ENCODE measurements around the gene SRSF1.
A peak's percentile ranks its signal among the peaks of the same experiment; 100 is the strongest.
"Not testable (repeated sequence)": the region's sequence is repeated elsewhere in the genome, so short reads cannot be mapped to it uniquely, and the experiment has no call there.

SRSF1 gene, protein sequence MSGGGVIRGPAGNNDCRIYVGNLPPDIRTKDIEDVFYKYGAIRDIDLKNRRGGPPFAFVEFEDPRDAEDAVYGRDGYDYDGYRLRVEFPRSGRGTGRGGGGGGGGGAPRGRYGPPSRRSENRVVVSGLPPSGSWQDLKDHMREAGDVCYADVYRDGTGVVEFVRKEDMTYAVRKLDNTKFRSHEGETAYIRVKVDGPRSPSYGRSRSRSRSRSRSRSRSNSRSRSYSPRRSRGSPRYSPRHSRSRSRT

DNA sequence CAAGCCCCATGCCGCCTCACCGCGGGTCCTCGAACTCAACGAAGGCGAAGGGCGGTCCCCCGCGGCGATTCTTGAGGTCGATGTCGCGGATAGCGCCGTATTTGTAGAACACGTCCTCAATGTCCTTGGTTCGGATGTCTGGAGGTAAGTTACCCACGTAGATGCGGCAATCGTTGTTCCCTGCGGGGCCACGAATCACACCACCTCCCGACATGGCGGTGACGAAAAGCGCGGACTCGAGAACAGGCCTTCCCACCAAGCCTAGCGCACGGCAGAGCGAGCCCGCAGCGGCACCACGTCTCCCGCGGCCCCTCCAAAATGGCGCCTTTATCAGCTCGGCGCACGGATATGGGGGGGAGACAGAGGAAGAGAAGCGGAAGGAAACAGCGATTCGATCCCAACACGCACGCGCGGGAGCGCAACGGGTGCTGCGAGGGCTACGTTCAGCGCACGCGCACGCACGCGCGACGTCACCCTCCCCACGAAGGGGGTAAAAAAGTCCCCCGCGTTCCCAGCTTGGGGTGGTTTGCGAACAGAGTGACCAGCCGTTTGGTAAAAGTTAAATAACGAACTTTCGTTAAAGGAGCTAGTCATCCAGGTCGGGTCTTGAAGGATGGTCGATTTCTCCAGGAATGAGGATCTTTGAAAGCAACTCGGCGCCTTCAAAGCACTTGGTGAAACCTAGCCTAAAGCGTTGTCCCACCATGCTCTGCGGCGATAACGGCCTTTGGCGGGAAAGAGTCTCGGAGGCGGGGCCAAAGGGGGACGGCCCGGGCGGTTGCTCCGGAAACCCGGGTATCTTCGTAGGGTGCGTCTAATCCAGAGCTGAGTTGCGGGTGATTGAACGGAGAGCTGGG lies at the start of gene SRSF1:
Gene SRSF1 (minus strand): TSS at position 323 of the 857 bp plus-strand sequence. CDS start 109 bp downstream, at position 214.
- DNase-seq (ENCODE audit: low read depth, low spot score) = peak; percentile 99

DNA sequence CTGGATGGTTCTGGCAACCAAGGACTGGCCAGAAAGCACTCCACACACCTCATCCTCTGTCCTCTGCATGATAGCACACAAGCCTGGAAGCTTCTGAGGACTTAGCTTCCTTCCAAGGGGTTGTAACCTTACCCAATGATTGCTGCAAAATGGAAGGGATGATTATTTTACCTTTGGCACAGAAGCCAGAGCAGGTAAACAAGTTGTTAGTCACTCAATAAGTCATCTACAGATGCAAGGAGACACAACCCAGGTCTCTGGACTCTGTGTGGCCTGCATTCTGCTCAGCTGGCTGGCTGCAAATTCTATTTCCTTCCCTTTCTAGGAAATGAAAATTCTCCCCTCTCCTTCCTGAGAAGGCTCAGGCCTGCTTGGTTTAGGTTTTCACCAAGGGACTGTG lies 49.4 kb upstream of the SRSF1 start:
- DNase-seq (ENCODE audit: low read depth, low spot score) = no peak

DNA sequence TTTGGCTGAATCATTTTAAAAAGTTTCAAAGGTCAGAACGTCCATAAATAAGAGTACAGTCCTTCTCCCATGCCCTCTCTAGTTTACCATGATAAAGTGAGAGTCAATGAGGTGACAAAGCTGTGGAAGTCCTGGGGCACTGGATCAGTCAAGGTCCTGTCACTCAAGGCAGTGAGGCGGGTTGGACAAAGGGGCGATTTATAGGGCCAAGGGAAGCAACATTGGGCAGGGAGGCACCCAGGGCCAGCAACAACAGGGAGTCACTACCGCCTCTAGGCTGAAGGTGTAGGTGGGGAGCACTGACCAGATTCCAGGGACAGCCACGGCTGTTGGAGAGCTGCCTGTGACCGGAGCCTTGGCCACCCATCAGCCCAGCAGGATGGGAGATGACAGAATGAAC lies 47.6 kb upstream of the SRSF1 start:
- no peak for DNase-seq (ENCODE audit: low read depth, low spot score)

DNA sequence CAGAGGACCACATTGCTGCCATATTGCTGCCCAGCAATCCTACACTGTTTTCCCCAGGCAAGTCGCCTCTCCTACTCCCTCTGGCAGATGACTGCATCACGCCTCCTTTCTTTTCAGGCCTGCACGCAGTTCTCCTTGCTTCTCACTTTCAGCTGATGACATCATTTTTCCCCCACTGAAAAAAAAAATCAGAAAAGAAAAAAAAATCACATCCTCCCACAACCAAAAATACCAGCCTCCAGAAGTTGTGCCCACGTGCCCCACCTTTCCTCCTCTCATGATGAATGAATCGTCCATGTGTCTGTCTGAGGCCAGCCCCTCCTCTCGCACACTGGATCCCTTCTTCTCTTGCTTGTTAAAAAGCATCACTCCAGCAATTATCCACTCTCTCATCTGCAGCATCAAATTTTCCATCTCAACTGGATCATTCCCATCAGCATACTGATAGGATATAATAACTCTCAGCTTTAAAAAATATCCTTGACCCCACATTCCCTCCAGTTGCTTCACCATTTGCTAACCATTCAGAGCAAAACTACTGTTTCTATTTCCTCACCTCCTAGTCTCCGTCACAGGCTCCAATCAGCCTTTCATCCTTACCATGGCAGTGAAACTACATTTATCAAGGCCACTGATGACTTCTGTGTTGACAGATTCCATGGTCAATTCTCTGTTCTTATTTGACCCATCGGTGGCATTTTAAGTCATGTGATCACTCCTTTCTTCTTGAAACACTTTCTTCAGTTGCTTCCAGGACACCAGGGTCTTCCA lies 46.1 kb upstream of the SRSF1 start:
- no peak for DNase-seq (ENCODE audit: low read depth, low spot score)

DNA sequence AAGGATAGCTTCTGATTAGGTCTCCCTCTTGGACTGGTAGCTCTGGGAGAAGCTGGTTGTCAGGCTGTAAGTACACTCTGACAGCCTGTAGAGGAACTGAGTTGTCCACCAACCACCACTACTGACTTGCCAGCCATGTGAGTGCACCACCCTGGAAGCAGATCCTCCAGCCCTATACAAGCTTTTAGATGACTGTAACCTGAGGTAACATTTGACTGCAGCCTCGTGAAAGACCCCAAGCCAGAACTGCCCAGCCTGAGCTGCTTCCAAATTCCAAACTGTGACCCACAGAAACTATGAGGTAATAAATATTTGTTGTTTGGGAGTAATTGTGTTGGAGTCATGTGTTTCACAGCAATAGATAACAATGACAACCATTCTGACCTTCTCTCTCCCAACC lies 45.4 kb upstream of the SRSF1 start:
- no peak for DNase-seq (ENCODE audit: low read depth, low spot score)

DNA sequence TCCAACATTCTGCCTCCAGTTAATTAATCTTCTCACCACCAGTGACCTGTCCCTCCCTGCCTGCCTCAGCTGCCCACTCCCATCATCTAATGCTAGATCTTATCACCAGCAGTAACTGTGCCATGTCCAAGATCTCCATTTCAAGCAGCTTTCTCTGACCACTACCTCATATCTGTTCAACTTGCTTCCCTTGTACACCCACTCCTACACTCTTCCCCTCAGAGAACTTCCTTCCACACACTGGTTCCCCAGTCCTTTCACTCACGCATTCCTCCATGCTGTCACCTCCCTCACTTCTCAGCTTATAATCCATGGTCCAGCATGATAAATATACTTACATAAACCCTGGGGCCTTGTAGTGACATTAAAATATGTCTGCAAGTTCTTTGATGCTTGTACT lies 44.4 kb upstream of the SRSF1 start:
- DNase-seq (ENCODE audit: low read depth, low spot score) = no peak

DNA sequence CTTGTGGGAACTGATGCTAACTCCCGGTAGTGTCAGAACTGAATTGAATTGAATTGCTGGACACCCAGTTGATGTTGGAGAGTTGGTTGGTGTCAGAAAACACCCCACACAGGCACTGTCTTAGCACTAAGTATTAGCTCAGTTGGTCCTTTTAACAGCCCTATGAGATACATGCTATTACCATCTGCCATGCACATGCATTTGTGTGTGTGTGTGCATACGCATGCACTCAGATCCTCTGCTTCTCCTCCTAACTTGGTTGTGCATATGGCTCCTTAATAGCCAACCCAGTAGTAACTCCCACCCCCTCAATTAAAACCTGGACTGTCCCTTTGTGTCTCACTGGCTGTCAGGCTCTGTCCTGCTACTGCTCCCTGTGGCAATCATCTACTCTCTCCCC lies 43.9 kb upstream of the SRSF1 start:
- no peak for DNase-seq (ENCODE audit: low read depth, low spot score)

DNA sequence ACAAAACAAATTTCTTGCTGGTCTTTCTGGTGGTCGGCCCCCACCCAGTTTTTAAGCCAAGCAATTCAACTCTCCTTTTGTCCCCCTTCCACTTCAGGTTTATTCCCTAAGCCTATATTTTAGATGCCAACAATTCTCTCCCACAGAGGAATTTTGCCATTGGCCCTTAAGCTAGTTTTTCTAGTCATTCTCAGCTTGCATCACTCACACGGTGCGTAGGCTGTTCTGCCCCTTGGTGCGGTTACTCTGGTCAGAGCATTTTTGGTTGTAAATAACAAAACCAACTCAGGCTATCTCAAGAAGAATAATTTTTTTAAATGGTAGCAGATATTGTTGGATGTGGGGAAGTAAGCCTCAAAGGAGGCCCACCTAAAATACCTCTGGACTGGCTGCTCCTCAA lies 42.5 kb upstream of the SRSF1 start:
- no peak for DNase-seq (ENCODE audit: low read depth, low spot score)

DNA sequence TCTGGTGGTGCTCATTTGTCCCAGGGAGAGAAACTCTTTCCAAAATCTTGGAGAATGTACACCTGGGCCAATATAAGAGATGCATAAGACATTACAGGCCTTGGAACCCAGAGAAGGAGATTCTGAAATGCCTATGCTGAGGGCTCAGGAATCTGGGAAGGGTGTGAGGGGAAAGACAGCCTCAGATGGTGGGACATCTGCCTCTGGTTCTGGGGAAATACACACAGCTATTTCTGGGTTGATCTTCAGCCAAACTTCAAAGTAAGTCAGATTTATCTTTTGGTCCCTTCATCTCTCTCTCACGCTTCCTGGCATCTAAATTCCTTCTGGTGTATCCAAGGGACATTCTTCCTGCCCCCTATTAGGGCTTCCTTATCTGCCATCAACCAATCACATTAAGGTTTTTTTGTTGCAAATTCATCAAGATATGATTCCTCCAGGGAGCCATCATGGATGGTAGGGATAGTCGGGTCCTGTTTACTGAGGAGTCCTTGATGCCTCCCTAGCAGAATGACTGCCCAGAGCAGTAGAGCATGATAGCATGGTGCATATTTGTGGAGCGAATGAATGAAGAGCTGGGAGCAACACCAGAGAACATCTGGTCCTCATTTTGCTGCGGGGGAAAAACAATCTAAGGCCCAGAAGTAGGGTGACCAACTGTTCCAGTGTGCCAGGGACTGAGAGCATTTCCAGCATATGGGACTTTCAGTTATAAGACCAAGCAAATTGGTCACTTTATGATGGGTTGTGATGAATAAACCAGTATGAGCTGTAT lies 40.5 kb upstream of the SRSF1 start:
- DNase-seq (ENCODE audit: low read depth, low spot score) = no peak

DNA sequence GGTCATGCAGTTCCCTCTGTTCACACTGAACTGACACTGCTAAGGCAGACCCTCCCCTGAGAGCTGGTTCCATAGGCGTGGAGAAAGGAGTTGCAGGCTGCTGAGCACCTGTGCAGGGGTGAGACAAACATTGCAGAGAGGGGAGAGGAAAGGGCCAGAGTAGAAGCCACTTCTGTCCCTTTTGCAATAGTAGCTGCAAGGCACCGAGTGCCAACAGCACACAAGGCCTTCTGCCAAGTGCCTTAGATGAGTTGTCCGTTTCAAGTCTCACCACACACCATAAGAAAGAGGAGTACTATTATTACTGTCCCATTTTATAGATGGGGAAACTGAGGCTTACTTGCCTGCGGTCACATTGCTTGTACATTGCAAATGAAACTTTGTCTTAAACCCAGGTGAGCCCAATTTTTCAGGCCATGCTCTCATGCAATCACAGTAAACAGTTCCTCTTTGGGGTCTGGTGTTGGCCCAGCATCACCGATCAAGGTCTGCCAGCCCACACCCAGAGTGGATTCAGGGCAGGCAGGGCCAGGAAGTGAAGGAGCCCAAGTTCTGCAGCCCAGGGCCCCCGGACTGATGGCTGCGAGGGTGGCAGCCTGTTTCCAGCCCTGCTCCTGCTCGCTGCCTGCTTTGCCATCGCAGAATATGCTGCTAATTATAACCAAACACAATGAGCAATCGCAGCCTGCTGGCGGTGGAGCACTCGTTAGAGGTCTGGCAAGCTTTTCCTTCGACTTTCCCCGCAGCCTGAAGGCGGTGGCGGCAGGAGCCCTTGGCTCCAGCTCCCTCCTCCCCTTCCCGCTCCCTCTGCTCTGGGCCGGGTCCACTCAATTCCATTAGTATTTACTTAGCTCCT lies 39.4 kb upstream of the SRSF1 start:
- peak; percentile 40 for DNase-seq (ENCODE audit: low read depth, low spot score)

DNA sequence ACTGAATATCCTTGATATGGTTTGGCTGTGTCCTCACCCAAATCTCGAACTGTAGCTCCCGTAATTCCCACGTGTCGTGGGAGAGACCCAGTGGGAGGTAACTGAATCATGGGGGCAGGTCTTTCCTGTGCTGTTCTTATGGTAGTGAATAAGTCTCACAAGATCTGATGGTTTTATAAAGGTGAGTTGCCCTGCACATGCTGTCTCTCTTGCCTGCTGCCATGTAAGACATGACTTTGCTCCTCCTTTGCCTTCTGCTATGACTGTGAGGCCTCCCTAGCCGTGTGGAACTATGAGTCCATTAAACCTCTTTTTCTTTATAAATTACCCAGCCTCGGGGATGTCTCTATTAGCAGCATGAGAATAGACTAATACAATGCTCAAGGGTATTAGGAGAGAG lies 37.2 kb upstream of the SRSF1 start:
- not testable (repeated sequence) for DNase-seq (ENCODE audit: low read depth, low spot score)

DNA sequence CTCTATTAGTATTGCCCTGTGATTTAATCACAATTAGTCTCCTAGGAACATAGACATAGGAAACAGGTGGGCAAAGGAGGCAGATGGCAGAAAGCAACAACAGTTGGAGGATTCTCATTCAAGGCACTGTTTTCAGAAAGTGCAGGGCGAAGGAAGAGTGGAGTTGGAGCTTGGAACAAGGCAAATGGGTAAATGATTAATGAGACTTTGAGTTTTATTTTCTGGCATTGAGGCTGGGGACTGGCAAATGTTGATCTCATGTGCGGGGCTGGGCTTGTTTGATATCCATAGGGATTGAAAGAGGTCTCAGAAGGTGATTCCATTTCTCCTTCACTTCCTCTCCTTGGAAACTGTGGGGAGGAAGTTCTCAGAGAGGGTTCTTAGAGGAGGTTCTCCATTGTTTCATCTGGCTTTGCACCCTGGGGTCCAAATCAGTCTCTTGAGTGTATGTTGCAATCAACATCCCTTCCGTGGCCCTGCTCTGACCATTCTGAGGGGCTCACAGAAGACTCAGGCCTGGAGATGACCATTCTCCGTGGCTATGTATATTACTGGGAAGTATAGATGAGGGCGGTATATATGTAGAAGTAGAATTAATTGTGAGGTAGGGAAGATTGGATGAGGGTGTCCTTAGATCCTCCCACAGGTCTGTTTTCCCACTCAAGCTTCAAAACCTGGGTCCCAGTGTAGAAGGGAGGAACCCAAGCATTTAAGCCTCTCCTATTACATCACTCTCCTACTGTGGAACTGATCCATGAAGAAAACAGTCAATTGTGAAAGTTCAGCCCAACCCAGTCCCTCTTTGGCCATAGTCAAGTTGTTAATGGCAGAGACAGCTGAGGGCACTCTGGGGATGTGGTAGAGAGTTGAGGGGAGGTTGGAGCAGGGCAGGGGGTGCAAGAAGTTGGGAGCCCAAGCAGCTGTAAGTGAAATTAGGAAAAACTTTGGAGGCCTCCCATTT lies 36.5 kb upstream of the SRSF1 start:
- no peak for DNase-seq (ENCODE audit: low read depth, low spot score)

DNA sequence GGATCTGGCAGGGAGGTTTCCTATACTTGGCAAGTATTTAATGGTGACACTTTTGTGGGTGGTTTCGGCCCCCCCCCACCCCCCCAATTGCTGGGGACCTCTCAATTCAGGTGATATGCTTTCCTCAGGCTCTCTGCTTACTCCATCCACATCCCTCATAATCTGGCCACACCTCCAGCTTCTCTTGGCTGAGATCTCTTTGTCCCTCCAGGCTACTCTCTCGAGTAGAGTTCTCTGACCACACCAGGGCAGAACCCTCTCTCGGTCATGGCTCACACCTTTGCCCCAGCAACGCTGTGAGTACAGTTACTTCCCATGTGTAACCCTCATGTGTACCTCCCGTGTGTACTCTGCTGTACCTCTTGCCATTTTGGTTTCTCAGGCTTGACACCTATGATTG lies 34.1 kb upstream of the SRSF1 start:
- DNase-seq (ENCODE audit: low read depth, low spot score) = no peak

DNA sequence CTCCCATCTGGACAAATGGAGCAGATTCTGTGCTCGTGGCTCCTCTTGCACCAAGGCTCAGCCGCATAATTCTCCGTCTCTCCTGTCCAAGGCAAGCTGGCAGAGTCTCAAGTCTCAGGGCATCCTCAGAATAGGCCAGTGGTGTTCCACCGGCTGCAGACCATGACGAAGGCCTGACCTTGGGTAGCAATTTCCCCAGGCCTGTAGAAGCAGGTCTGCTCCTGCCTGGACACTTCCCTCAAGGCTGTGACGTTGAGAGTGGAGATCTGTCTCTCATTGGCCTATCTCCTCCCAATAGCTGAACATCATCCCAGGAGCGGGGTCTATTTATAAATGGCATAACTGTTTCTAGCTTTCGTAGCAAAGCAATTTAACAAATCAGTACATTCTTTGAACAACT lies 33.3 kb upstream of the SRSF1 start:
- no peak for DNase-seq (ENCODE audit: low read depth, low spot score)

DNA sequence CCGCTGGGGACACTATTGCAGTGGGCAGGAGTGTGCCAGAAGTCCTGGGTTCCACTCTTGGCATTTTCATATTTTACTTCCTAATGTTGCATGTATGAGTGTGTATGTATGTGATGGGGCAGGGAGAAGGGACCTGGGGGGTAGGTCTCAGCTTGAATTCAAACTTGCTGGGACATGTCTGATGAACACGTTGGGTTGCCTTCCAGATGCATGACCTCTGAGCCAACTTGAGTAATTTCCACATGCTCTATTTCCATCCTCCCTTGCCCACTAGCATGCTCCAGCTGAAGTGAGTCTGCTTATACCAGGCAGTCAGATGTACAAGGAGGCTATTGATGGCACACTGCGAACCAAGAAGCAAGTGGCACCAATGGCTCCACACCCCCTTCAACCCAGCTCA lies 32.9 kb upstream of the SRSF1 start:
- no peak for DNase-seq (ENCODE audit: low read depth, low spot score)

DNA sequence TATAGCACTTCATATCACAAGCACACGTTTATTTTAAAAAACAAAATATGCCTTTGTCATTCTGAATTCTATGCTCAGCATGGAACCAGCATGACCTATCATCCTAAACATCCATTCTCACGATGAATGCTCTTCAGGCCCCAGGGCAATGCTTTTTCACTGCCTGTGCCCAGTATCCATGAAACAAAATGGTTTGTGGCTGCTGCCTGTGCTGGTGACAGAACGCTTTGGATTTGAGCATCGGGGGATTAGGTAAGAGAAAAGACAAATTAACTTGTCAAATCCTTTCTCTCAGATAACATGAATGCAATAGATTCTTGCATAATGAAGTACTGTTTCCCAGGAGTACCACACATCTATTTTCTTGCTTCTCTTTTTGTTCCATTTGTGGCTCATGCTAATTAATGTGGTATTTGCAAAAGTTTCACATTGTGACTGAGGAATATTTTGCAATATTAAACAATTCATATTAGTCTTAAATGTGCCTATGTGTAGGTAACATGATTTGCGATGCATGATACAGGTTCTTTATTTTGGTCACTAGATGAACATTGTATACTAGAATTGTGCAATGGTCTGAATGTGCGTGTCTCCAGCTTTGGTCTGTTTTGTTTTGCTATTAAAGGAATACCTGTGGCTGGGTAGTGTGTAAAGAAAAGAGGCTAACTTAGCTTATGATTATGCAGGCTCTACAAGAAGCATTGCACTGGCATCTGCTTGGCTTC lies 25.8 kb upstream of the SRSF1 start:
- DNase-seq (ENCODE audit: low read depth, low spot score) = peak; percentile 29

DNA sequence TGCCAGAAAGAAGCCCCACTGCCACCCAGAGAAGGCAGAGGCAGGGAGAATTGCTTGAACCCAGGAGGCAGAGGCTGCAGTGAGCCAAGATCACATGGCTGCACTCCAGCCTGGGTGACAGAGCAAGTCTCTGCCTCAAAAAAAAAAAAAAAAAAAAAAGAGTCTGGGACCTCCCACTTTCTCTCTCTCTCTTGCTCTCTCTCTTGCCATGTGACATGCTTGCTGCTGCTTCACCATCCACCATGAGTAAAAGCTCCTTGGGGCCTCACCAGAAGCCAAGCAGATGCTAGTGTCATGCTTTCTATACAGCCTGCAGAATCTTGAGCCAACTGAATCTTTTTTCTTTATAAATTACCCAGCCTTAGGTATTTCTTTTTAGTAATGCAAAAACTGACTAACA lies 21.5 kb upstream of the SRSF1 start:
- no peak for DNase-seq (ENCODE audit: low read depth, low spot score)

DNA sequence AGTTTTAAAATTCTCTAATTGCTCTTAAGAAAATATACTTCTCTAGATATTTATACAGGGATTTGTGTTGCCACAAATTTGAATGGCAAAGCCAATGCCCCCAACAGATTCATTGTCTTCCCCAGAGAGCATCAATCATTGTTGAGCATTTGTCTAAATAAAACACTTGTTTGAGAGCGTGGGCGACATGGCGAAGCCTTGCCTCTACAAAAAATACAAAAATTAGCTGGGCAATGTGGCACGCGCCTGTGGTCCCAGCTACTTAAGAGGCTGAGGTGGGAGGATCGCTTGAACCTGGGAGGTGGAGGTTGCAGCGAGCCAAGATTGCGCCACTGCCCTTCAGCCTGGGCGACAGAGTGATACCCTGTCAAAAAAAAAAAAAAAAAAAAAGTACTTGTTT lies 13.4 kb upstream of the SRSF1 start:
- DNase-seq (ENCODE audit: low read depth, low spot score) = no peak

DNA sequence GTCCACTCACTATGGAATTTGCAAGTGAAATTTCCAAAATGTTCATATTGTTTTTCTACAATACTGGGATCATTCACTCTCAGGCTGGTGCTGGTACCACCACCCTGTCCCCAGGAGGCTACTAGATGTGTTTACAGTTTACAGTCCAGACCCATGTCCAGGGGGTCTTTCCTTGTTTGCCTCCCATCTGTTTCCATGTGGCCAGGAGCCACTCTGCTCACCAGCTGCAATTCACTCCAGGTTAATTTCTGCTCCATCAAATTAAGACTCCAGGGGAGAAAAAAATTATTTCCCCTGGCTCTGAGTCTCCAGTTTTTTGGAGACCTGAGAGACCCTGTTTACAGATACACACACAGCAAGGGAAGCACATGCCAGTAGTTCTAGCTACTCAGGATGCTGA lies 12.5 kb upstream of the SRSF1 start:
- DNase-seq (ENCODE audit: low read depth, low spot score) = no peak
